ENCODE results near the gene PRR7. TPM values are rescaled to one million over a fixed set of nuclear protein-coding genes. Genes with fewer than 3 reads are reported as not detected.

Gene PRR7
- total RNA-seq, 1 donor from 2014 or later = 5.5 TPM

- Mint-ChIP-seq H3K36me3 (ENCODE audit: low read depth) (no peaks in the 10 kb centered on the region), H3K4me3 (ENCODE audit: unreplicated experiment) (peak overlapping the region; percentile 64), H3K27me3 (ENCODE audit: low read depth) (no peaks in the 10 kb centered on the region), H3K27ac (ENCODE audit: unreplicated experiment) (peak overlapping the region; percentile 57), H3K9me3 (ENCODE audit: low read depth) (no peaks in the 10 kb centered on the region), H3K4me1 (ENCODE audit: low read depth) (peaks cover 21% of the 10 kb centered on the region)
- DNase-seq (ENCODE audit: low spot score) = no peak
- TF ChIP-seq CTCF (IDR thresholded peaks at IDR 0.05) = no peak
Observed at GRCh38 chr5:177448244-177448950, 1.8 kb downstream of the PRR7 start.

- H3K9me3 Mint-ChIP-seq (ENCODE audit: low read depth) = no peaks in the 10 kb centered on the region
- DNase-seq (ENCODE audit: low spot score) = no peak
- H3K36me3 Mint-ChIP-seq (ENCODE audit: low read depth) = no peaks in the 10 kb centered on the region
- H3K4me1 Mint-ChIP-seq (ENCODE audit: low read depth) = peaks cover 25% of the 10 kb centered on the region
- H3K27ac Mint-ChIP-seq (ENCODE audit: unreplicated experiment) = no peak overlapping the region
- H3K4me3 Mint-ChIP-seq (ENCODE audit: unreplicated experiment) = no peak overlapping the region
- TF ChIP-seq CTCF (IDR thresholded peaks at IDR 0.05) = no peak
- H3K27me3 Mint-ChIP-seq (ENCODE audit: low read depth) = no peaks in the 10 kb centered on the region
Observed at GRCh38 chr5:177449140-177450061, 2.8 kb downstream of the PRR7 start.

GRCh38 chr5:177450667-177451424 is 4.2 kb downstream of the PRR7 start:
- DNase-seq (ENCODE audit: low spot score) = no peak
- H3K4me1 Mint-ChIP-seq (ENCODE audit: low read depth) = peaks cover 22% of the 10 kb centered on the region
- no peaks in the 10 kb centered on the region for H3K27me3 Mint-ChIP-seq (ENCODE audit: low read depth)
- H3K36me3 Mint-ChIP-seq (ENCODE audit: low read depth) = no peaks in the 10 kb centered on the region
- TF ChIP-seq CTCF (IDR thresholded peaks at IDR 0.05) = no peak
- no peaks in the 10 kb centered on the region for H3K9me3 Mint-ChIP-seq (ENCODE audit: low read depth)
- no peak overlapping the region for H3K4me3 Mint-ChIP-seq (ENCODE audit: unreplicated experiment)
- H3K27ac Mint-ChIP-seq (ENCODE audit: unreplicated experiment) = no peak overlapping the region

- no peaks in the 10 kb centered on the region for H3K27me3 Mint-ChIP-seq (ENCODE audit: low read depth)
- no peaks in the 10 kb centered on the region for H3K9me3 Mint-ChIP-seq (ENCODE audit: low read depth)
- H3K4me3 Mint-ChIP-seq (ENCODE audit: unreplicated experiment) = no peak overlapping the region
- TF ChIP-seq CTCF (IDR thresholded peaks at IDR 0.05) = no peak
- DNase-seq (ENCODE audit: low spot score) = no peak
- peaks cover 25% of the 10 kb centered on the region for H3K4me1 Mint-ChIP-seq (ENCODE audit: low read depth)
- peaks cover 4% of the 10 kb centered on the region for H3K36me3 Mint-ChIP-seq (ENCODE audit: low read depth)
- H3K27ac Mint-ChIP-seq (ENCODE audit: unreplicated experiment) = no peak overlapping the region
Observed at GRCh38 chr5:177452688-177453638, 6.3 kb downstream of the PRR7 start.

All from chondrocyte (in vitro differentiated cells).